Inflammatory macrophage (primary cell): Measurements from ENCODE around the gene DSTYK.
"Not testable (repeated sequence)": the region's sequence is repeated elsewhere in the genome, so short reads cannot be mapped to it uniquely, and the experiment has no call there.

Experiments used
- DNase-seq, 2 donors: peaks; one replicate each; pipeline ENCODE4 v3.0.0-alpha.2; 2020 to 2022

DSTYK gene

DNA sequence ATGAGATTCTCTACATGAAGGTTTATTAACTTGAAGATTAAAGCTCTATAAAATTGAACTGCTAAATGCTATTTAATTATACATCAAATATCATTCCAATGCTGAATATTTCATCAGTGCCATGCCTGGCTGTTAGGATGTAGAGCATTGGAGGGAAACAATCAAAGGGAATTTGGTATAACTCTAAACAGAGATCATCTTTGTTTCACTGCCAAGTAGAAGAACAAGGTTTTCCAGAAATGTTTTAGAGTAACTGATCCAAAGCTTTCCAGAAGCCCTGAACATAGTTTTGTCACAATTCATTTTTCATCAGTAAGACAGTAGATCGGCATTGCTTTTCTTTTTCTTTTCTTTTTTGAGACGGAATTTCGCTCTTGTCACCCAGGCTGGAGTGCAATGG is 5.9 kb upstream of the DSTYK start:
- DNase-seq = no peak

DNA sequence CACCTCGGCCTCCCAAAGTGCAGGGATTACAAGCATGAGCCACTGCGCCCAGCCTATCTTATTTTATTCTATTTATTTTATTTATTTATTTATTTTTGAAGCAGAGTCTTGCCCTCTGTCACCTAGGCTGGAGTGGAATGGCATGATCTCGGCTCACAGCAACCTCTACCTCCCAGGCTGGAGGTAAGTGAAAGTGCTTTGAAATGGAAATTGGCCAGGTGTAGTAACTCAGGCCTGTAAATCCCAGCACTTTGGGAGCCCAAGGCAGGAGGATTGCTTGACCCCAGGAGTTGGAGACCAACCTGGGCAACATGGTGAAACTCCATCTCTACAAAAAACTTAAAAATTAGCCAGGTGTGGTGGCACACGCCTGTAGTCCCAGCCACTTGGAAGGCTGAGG is 5.1 kb upstream of the DSTYK start:
- DNase-seq = no peak

DNA sequence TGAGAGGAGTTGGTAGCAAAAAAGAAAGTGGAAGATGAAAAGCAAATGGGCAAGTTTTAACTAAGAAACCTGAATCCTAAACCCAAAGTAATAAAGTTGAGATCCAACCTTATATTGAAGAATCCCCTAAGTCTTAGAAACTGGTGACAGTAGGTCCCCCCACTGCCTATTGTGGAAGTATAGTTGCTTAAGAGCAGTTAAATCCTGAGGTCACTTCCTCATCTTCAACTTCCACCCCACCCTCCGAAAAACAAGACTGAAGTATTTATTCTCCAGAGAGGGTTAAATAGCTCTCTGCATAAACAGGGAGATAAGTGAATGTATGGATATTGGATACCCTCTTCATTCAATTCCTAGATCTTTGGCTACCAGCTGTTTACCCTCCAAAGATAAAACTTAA is 3.3 kb upstream of the DSTYK start:
- peak; percentile 65 to 76 for DNase-seq

DNA sequence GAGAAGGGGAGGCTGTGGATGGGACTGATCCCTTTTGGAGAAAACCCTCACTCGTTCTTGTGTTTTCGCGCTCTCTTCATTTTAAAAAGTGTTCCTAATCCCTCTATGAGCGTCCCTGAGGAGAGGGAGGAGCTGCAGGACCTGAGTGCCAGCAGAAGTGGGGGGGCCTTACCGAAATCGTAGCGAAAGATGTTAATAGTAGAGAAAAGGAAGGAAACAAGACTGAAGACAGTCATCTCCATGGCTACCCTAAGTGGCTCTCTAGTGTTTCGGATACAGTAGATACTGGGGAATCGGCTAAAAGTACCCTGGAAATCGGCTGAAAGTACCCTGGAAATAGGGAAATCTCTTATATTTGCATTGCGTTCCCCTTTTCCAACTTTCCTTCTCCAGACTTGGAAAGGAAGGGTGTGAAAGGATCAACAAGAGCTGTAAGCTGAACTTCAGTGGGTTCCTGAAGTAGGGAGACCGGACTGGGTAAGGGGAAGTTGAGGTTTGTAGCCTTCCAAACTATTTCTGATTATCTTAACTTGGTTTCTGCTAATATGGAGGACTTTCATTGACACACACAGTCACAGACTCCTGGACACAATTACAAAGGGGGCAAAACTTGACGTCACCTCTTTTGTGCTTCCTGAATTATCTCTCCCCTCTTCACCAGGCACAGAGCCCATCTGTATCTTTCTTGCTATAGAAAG is 486 bp upstream of the DSTYK start:
- DNase-seq = peak; percentile 24 to 46

DNA sequence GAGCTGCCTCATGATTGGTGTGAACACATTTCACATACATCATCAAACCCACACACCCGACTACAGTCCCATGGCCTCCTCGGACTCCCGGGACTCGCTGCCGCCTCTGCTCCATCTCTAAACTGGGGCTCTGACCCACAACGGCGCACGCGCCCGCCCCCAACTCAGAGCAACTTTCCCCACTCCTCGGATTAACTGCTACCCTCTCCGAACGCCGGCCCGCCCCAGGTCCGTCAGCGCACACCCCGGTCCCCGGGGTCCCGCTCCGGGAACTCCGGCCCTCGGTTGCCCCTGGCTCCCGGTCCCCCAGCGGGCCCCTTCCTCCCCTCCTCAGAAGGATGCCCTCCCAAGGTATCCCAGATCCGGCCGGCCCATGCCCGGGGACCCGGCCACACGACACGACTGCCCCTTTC is 740 bp downstream of the DSTYK start:
- DNase-seq = peak; percentile 29 to 49

DNA sequence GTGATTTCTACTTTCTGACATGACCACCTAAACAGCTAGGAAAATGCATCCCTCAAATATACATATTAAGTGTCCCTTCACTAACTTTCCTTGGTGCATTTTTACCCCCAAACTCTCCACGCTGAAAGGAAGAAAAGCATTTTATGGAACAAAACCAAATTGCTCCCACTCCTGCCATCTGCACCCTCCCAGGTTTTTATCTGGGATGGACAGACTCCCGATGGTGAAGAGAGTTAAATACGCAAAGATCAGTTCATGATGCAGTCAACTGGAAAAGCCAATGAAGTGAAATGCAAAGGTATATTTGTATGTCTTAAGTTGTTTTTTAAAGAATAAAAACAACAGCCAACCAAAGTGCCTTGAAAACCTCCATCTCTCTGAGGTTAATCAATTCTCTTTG is 2.7 kb downstream of the DSTYK start:
- DNase-seq = no peak

DNA sequence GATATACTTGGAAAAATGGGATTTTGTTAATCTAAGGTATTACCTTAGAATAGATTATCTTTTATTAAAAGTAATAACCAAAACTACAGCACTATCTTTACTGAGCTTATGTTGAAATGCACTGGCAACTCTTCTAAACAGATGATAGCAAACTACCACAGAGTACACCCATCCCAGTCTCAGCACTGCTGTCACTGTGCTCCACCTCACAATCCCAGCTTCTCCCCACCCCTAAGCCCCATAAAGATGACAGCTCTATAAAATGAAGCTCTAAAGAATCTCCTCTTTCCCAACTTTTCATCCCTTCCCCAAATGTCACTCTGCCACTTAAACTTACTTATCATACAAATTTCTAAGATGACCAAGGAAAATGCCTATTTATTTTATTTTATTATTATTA is 6.4 kb downstream of the DSTYK start:
- DNase-seq = no peak

DNA sequence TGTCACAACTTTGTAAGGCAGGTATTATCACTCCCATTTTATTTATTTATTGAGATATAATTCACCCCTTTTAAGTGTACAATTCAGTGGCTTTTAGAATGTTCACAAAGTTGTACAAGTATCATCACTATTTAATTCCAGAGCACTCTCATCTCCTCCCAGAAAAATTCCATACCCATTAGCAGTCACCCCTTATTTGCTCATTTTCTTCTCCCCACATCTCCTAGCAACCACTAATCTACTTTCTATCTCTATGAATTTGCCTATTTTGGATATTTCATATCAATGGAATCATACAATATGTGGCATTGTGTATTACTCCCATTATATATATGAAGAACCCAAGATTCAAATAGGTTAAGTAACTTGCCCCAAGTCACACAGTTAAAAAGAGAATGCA is 7.0 kb downstream of the DSTYK start:
- no peak for DNase-seq

DNA sequence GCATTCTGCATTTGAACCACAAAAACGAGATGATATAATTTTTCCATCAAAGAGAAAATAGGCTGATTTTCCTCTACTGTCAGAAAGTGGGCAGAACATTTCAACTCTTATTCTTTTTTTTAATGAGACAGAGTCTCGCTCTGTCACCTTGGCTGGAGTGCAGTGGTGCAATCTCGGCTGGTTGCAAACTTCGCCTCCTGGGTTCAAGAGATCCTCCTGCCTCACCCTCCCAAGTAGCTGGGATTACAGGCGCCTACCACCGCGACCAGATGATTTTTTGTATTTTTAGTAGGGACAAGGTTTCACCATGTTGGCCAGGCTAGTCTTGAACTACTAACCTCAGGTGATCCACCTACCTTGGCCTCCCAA is 11.6 kb downstream of the DSTYK start:
- no peak for DNase-seq

DNA sequence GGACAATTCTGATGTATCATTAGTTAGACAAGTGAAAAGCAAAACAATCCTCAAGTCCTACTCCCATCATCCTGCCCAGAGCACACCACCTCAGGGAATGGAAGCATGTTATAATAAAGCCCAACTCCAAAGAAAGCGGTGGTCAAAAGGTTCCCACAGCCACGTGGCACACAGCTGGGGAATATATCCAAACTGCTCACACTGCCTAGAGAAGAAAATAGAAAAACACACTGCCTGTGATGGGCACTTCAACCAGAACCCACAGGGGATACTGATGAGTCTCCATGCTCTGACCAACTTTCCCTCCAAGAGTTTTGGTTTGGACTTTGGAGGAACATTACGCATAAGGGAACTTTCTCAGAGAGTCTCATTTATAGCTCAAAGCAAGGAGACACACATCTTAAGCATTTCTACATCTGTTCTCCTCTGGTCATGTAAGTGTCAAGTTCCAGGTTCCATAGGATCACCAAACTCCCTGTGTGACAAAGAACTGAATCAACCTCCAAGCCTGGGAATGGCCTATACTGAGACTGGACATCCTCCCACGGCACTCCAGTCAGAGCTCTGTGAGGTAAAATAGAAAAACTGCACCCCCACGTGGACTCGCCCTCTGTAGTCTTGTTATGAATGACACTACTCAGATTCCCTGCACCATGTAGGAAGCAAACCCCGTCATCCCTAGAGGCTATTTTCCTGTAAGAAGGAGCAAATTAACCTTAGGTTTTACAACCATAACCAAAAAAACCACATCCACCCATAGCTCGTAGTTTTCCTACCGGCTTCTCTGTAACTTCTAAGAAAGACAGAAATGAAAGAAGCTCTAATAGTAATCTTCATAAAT is 12.2 kb downstream of the DSTYK start:
- no peak for DNase-seq

DNA sequence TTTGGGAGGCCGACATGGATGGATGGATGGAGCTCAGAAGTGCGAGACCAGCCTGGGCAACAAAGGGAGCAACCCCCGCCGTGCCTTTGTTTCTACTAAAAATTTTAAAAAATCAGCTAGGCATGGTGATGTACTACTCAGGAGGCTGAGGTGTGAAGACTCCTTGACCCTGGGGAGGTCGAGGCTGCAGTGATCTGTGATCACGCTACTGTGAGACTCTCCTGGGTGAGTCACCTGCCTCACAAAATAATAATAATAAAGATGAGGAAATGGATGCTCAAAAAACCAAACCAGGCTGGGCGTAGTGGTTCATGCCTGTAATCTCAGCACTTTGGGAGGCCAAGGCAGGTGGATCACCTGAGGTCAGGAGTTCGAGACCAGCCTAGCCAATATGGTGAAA is 19.2 kb downstream of the DSTYK start:
- DNase-seq = no peak

DNA sequence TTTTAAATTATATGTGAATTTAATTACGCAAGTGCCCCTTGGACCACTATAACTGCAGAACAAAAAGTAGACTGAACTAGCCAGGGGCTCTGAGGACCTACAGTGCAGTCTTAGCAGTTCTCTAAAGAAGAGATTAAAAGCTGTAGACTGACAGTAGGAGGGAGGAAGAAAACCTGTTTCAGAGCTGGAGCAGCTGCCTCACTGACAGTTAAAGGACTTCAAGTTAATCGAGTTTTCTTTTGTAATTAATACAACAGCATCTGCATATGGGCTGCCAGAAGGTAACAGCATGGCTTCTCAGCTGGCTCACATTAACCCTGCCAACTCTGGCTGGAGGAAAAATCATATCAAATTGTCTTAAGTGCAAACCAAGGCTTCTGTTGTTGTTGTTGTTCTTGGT is 19.9 kb downstream of the DSTYK start:
- no peak for DNase-seq

DNA sequence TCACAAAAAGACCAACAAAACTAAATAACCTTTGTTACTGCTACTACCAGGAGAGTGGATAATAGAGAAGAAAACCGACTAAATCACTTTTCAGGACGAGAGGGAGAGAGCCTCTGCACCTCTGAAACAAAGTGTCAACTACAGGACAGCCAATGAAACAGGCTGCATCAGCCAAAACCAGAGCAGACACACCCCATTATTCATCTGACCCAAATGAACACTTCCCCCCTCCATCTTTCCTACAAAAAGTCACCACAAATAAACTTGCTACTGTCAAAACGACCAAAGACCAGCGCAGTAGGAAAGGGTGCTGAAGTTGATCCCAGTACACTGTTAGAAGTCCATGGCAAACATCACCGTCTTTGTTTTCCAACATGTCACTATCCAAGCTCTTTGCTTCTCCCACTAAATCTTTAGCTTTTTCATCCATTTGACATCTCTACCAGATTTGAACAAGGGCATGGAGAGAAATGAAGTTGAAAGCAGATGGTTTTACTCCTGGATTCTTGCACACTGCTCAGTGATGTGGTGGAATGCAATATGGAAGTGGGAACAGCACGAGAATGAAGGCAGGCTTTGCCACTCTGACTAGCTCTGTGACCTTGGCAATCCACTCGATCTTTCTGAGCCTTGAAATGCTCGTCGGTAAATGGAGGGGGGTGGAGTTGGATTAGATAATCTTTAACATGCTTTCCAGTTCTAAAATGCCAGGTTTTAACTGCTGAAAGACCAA is 20.5 kb downstream of the DSTYK start:
- no peak for DNase-seq

DNA sequence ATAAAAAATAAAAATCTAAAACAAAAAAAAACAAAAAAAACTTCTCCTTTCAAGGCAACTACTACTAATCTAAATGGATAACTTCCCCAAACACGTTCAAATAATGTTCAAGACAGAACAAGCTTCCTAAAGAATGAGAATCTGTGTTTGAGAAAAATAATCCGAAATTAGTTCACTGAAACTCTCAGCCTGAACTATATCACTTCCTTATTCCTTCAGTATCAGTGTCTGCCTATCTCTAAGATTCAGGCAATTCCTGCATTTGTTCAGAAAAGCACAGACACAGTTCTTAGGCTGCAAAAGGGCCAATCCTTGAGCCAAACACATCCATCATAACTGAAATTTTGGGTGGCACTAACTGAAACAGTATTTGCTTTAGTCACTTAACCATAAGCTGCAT is 22.4 kb downstream of the DSTYK start:
- DNase-seq = peak in 1 of 2 donors; percentile 38

DNA sequence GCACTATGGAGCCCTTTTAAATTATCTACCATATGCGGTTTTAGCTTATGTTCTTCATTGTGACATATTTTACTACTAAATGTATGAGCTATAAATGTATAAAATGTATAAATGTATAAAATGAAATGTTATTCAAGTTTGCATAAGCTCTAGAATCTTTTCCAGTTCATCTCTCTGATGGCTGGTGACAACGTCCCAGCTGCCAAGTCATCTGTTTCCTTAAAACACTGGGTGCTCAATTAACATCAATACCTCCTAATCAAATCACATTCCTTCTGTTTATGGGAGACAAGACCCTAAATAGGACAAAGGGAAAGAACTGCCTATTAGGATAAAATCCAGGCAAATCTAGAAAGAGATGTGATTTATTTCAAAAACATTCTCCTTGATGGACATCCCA is 22.9 kb downstream of the DSTYK start:
- no peak for DNase-seq

DNA sequence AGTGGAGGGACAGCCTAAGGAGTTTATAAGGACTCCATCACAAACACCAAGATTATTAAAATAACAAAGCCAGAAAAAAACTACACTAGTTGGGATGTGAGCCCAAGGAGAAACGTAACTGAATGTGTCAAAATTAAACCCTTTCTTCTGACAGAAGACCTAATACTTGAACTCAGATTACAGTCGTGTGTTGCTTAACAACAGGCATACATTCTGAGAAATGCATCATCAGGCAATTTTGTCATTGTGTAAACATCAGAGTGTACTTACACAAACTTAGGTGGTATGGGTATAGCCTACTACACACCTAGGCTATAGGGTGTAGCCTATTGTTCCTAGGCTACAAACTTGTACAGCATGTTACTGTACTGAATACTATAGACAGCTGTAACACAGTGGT is 23.4 kb downstream of the DSTYK start:
- no peak for DNase-seq

DNA sequence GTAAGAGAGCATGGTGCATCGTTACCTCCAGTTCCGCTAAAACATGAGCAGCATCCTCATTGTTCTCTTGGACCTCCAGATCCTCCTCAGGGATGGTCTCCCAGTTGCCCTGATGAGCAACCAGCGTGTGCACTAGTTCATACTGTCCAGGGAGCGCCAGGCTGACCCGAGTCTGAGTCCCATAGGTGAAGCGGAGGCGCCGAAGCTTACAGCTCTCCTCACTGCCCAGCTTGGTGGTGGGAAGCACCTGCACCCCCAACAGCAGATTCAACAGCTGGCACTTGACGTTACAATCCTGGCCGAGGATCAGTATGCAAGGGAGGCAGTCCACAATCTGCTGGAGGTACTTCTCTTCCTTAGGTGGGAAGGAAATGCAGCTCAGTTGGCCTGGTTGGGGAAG is 24.1 kb downstream of the DSTYK start:
- DNase-seq = no peak

DNA sequence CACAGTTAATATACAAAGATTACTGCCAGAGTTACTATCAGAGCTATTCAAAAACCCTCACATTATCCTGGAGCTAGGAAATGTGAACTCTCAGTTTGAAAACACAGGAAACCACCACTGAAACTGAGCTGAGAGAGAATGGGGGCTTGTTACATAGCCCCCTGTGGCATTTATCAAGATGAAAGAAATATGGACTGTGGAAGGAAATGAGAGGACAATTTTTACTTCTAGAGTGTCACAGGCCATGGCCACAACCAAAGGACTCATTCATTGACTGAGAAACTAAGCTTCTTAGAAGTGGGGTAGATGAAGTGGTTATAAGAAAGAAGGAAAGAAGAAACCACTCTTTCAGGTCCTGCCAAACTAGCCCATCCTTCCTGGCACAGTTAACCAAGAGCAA is 25.3 kb downstream of the DSTYK start:
- DNase-seq = no peak

DNA sequence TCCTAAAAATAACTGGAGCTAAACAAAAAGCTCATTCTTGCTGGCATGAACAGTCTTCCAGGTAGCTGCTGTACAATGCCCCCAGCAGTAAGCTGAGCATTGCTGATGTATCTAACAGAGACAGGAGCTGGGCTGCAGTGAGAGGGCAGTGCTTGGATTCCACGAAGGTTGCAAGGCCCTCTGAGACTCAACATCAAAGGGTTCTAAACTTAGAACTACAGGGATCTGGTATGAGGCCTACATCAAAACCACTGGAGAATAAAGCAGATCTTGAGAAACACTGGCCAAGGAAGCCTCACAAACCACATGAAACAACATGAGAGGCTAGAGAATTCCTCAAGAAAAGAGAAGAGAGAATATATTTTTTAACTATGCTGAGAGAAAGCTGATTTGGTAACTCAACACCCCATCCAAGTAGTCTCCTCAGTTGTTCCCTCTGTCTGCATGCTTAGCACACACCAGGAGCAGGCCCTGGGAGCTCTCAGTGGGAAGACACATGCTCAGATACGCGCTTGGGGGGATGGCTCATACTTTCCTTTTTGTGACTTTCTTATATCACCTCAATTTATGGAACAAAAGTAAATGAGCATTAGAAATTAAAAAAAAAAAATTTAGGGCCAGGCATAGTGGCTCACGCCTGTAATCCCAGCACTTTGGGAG is 27.7 kb downstream of the DSTYK start:
- no peak for DNase-seq

DNA sequence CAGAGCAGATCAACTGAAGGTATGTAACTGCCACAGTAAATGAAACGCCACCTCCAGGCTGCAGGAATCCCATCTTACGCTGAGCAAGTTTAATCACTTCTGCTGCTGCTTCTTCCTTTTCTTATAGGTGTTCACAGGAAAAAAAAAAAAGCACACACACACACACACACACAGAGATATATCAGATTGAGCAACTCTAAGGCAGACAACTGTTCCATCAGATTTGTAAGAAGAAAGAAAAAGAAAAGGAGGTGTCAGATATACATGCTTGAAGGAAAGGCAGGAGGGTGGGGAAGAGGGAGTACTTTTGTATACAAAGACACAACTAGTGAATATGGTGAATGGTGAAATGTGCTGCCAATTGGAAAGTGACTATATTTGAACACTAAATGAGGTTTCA is 28.6 kb downstream of the DSTYK start:
- no peak for DNase-seq

DNA sequence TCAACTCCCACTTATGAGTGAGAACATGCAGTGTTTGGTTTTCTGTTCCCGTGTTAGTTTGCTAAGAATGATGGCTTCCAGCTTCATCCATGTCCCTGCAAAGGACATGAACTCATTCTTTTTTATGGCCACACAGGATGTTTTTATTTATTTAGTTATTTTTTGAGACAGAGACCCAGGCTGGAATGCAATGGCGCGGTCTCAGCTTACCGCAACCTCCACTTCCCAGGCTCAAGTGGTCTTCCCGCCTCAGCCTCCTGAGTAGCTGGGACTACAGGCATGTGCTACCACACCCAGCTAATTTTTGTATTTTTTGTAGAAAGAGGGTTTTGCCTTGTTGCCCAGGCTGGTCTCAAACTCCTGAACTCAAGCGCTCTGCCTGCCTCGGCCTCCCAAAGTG is 31.2 kb downstream of the DSTYK start:
- DNase-seq = not testable (repeated sequence)

DNA sequence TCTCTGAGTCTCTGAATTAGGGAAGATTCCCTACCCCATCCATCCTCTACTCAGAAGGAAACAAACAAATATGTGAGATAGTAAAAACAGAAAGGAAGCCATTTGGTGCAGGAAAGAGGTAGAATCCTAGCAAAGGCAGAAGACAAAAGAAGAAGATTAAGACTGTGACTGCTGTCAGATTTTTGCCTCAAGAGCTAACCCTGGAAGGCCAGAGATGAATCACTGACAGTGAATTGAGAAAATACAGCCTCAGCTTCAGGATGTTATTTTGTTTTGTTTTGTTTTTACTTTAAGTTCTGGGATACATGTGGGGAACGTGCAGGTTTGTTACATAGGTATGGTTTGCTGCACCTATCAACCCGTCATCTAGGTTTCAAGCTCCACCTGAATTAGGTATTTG is 31.7 kb downstream of the DSTYK start:
- DNase-seq = no peak

DNA sequence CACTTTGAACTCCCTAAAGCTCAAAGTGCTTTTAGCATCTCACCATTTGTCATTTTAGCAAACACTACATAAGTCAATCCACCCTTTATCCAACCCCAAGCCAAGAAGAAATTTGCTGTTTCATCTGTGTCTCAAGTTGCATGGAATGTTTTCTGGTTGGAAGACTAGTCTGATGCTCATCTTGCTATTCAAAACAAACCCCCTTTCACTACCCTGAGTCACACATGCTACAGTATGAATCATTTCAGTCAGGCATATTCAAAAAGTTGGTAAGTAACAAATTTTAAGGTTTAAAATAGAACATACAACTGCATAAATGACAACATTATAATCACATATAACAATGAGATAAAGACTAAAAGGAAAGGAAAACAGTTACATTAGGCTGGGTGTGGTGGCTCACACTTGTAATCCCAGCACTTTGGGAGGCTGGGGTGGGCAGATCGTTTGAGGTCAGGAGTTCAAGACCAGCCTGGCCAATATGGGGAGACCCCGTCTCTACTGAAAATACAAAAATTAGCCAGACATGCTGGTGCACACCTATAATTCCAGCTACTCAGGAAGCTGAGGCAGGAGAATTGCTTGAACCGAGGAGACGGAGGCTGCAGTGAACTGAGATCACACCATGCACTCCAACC is 38.7 kb downstream of the DSTYK start:
- DNase-seq = no peak
